BJ (cell line): Measurements from ENCODE around the gene ENPP1. TPM values are rescaled to one million over a fixed set of nuclear protein-coding genes. Genes with fewer than 3 reads are reported as not detected.

Experiments
- CTCF ChIA-PET: fragments of 350-600 bp; formaldehyde crosslinking; extraction: SDS; loops from one replicate; lab custom pipeline; 2021; ENCODE audit warnings: antibody characterized with exemption, inconsistent platforms; lab: Yijun Ruan, JAX
- POLR2A ChIA-PET: fragments of 300-600 bp; sonication (Branson Sonifier 250); formaldehyde crosslinking; extraction: SDS; loops from one replicate; lab custom pipeline; 2021; ENCODE audit warnings: antibody characterized with exemption; lab: Charles Lee
- DNase-seq: peaks from one replicate; pipeline ENCODE4 v3.0.0-alpha.2; 2011; ENCODE audit warnings: low read depth
- H3K27me3 ChIP-seq: 2 replicates; pipeline ENCODE4 v1.6.0; 2011; ENCODE audit warnings: low read length; ENCODE audit not compliant: control insufficient read depth, insufficient read depth
- H3K36me3 ChIP-seq: 2 replicates; pipeline ENCODE4 v1.5.1; 2011; ENCODE audit warnings: low read length; ENCODE audit not compliant: control insufficient read depth, insufficient read depth
- H3K4me3 ChIP-seq: 2 replicates; pipeline ENCODE4 v1.5.1; 2011; ENCODE audit warnings: low read depth, mild to moderate bottlenecking, control low read depth, low read length
- CTCF ChIP-seq: IDR thresholded peaks from 2 replicates; pipeline ENCODE4 v1.5.1; 2011; ENCODE audit warnings: low read depth, mild to moderate bottlenecking, control low read depth, inconsistent platforms, low read length, moderate library complexity; ENCODE audit not compliant: insufficient read depth
- polyA plus RNA-seq: library from polyadenylated mRNA; depleted of rRNA; stranded (reverse); fragments of >200 nt; gene quantifications from 2 replicates; pipeline ENCODE4 v1.2.3, GENCODE V29; 2011

ENPP1 gene
- polyA plus RNA-seq, 1 experiment = 8.0 TPM

DNA sequence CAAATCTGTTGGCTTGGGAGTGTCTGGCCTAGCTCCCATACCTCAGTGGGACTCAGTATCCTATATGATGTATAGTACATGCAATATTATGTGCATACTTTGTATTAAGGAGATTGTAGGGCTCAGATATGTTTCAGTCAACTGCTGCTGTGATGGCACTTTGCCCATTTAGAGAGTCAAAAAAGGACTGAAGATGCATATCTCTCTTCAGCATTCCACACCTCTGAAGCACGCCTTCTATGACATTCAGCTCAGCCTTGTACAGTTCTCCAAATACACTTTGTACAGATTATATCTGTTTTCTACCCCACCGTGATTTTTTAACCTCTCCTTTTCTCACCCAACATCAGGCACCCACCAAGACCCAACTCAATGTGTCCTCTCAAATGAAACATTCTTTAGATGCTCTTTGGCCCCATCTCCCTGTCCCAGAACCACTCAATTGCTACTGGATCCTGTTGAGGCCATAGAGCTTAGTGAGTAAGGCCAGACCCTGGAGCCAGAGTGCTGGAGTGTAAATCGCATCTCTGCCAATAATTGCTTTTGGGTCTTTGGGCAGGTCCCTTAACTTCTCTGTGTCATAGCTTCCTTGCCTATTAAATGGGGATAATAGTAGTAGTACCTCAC is 15.6 kb downstream of the ENPP1 start:
- H3K36me3 ChIP-seq = no peaks in the 10 kb centered on the region
- no peak for TF ChIP-seq CTCF
- no peaks in the 10 kb centered on the region for H3K27me3 ChIP-seq
- DNase-seq = no peak
- ChIA-PET CTCF (interaction anchor here (0.9 to 1.4 kb wide), 2 partner anchors 9 kb away, joined by 3 to 4 read pairs; no protein-coding TSS in a partner anchor), POLR2A (no interaction called here)
- no peak overlapping the region for H3K4me3 ChIP-seq

GRCh38 chr6:131825946-131826345 is 18.1 kb downstream of the ENPP1 start:
- DNase-seq = no peak
- H3K36me3 ChIP-seq = no peaks in the 10 kb centered on the region
- ChIA-PET CTCF (interaction anchor here (0.6 to 1.2 kb wide), 3 partner anchors 8 to 130 kb away, joined by 3 to 4 read pairs (median 3); no protein-coding TSS in a partner anchor), POLR2A (no interaction called here)
- no peak overlapping the region for H3K4me3 ChIP-seq
- no peaks in the 10 kb centered on the region for H3K27me3 ChIP-seq
- no peak for TF ChIP-seq CTCF

DNA sequence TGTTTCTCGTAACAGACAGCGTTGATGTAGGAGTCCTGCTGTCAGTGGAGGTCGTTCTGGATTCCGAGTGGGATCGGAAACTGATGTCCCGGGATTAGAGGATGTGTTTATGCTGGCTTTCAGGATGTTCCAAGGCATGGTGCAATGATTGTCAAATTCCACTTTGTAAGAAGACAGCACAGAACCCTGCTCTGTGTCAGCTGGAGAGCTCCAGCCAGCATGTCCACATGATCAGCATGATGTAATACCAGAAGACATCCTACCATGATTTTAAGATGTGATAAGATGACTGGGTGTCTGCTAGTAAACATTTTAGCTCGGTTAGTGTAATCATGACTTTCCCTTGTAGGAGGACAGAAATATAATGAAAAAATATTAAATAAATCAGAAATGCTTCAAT is 20.3 kb downstream of the ENPP1 start:
- TF ChIP-seq CTCF = no peak
- POLR2A ChIA-PET = no interaction called here
- Histone ChIP-seq H3K4me3 (no peak overlapping the region), H3K27me3 (no peaks in the 10 kb centered on the region), H3K36me3 (no peaks in the 10 kb centered on the region)
- CTCF ChIA-PET = interaction anchor here (1.0 to 1.9 kb wide), 2 partner anchors 12 to 16 kb away, joined by 3 to 4 read pairs; no protein-coding TSS in a partner anchor
- peak; percentile 42 for DNase-seq

- DNase-seq = no peak
- POLR2A ChIA-PET = no interaction called here
- Histone ChIP-seq H3K36me3 (no peaks in the 10 kb centered on the region), H3K4me3 (no peak overlapping the region), H3K27me3 (no peaks in the 10 kb centered on the region)
- no peak for TF ChIP-seq CTCF
- CTCF ChIA-PET = interaction anchor here (0.7 to 1.6 kb wide), 2 partner anchors 68 to 134 kb away, joined by 3 read pairs; no protein-coding TSS in a partner anchor
Observed at GRCh38 chr6:131828951-131829350, 21.1 kb downstream of the ENPP1 start.

DNA sequence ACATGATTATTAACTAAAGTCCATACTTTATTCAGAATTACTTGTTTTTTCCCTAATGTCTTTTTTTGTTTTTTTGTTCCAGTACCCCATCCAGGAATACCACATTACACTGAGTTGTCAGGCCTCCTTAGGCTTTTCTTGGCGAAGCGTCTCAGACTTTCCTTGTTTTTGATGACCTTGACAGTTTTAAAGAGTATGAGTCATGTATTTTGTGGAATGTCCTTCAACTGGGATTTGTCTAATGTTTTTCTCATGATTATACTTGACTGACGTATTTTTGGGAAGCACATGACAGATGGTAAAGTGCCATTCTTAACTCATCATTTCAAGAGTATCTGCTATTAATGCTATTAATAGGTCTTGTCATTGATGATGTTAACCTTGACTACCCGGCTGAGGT is 23.6 kb downstream of the ENPP1 start:
- CTCF ChIA-PET = no interaction called here

More for the DNA sequence above, 23.6 kb downstream of the ENPP1 start:
- no peak for DNase-seq
- Histone ChIP-seq H3K36me3 (no peaks in the 10 kb centered on the region), H3K4me3 (no peak overlapping the region), H3K27me3 (no peaks in the 10 kb centered on the region)
- POLR2A ChIA-PET = no interaction called here
- TF ChIP-seq CTCF = no peak
